GM23338 (cell line): Measurements from ENCODE around the gene DGAT2. TPM values are rescaled to one million over a fixed set of nuclear protein-coding genes. Genes with fewer than 3 reads are reported as not detected.

ENCODE experiments used
- ETS1 ChIP-seq: IDR thresholded peaks from 2 replicates; pipeline ENCODE4 v1.6.1; 2016; ENCODE audit warnings: antibody characterized with exemption
- REST ChIP-seq: IDR thresholded peaks from one replicate; pipeline ENCODE4 v1.6.1; 2018; ENCODE audit warnings: antibody characterized with exemption; ENCODE audit not compliant: unreplicated experiment
- STAT1 ChIP-seq: IDR thresholded peaks from one replicate; pipeline ENCODE4 v1.6.1; 2016; ENCODE audit warnings: antibody characterized with exemption; ENCODE audit not compliant: unreplicated experiment
- ZNF462 ChIP-seq: fragments of 250-450 bp; sonication (Bioruptor Pico); IDR thresholded peaks from 2 replicates; pipeline ENCODE4 v1.5.0; 2020; ENCODE audit warnings: mild to moderate bottlenecking, moderate library complexity
- polyA plus RNA-seq: library from polyadenylated mRNA; unstranded; fragments of >200 nt; fragmentation: Nextera tagmentation; extraction: Ambion mirVana; gene quantifications from 2 replicates; pipeline ENCODE4 v1.2.1, GENCODE V29; 2016
- total RNA-seq: library from RNA; depleted of rRNA; stranded (reverse); fragments of >200 nt; shearing (Covaris generic); gene quantifications from 2 replicates; pipeline ENCODE4 v1.2.3, GENCODE V29; 2014

Gene DGAT2
- total and polyA plus RNA-seq, 2 experiments from 2014 or later: 1.9 to 2.6 TPM

- TF ChIP-seq ZNF462 (CRISPR knock-in tag) (no peak), STAT1 (no peak), ETS1 (no peak), REST (no peak)
Measured at GRCh38 chr11:75722669-75723042, 45.9 kb upstream of the DGAT2 start (continued).
